ENCODE results near the gene DIP2A.
"Not testable (repeated sequence)": the region's sequence is repeated elsewhere in the genome, so short reads cannot be mapped to it uniquely, and the experiment has no call there.

DIP2A gene

GRCh38 chr21:46482846-46483231 lies 24.1 kb downstream of the DIP2A start:
- FAIRE-seq = no peak

- no peak for FAIRE-seq
Observed at GRCh38 chr21:46483300-46484295, 24.9 kb downstream of the DIP2A start.

GRCh38 chr21:46486481-46487126 lies 27.9 kb downstream of the DIP2A start:
- FAIRE-seq = no peak

- no peak for FAIRE-seq
Observed at GRCh38 chr21:46489162-46489663, 30.5 kb downstream of the DIP2A start.

- no peak for FAIRE-seq
Observed at GRCh38 chr21:46489800-46490199, 31.1 kb downstream of the DIP2A start.

GRCh38 chr21:46491553-46491952 lies 32.9 kb downstream of the DIP2A start:
- FAIRE-seq = no peak

- no peak for FAIRE-seq
Observed at GRCh38 chr21:46492851-46493250, 34.2 kb downstream of the DIP2A start.

GRCh38 chr21:46493828-46494227 lies 35.1 kb downstream of the DIP2A start:
- no peak for FAIRE-seq

GRCh38 chr21:46498335-46499050 lies 39.8 kb downstream of the DIP2A start:
- FAIRE-seq = no peak

GRCh38 chr21:46500224-46500861 lies 41.7 kb downstream of the DIP2A start:
- no peak for FAIRE-seq

GRCh38 chr21:46503922-46504550 lies 45.3 kb downstream of the DIP2A start:
- no peak for FAIRE-seq

GRCh38 chr21:46504666-46505065 lies 46.0 kb downstream of the DIP2A start:
- no peak for FAIRE-seq

- no peak for FAIRE-seq
Observed at GRCh38 chr21:46507562-46507961, 48.9 kb downstream of the DIP2A start.

GRCh38 chr21:46509741-46510502 lies 51.2 kb downstream of the DIP2A start:
- FAIRE-seq = no peak

- no peak for FAIRE-seq
Observed at GRCh38 chr21:46515109-46515508, 56.4 kb downstream of the DIP2A start.

GRCh38 chr21:46516068-46516467 lies 57.4 kb downstream of the DIP2A start:
- no peak for FAIRE-seq

- FAIRE-seq = no peak
Observed at GRCh38 chr21:46517361-46517760, 58.7 kb downstream of the DIP2A start.

- no peak for FAIRE-seq
Observed at GRCh38 chr21:46518983-46519583, 60.4 kb downstream of the DIP2A start.

GRCh38 chr21:46527393-46527792 lies 68.7 kb downstream of the DIP2A start:
- not testable (repeated sequence) for FAIRE-seq

GRCh38 chr21:46527801-46528200 lies 69.1 kb downstream of the DIP2A start:
- FAIRE-seq = no peak

GRCh38 chr21:46532080-46532479 lies 73.4 kb downstream of the DIP2A start:
- no peak for FAIRE-seq
